Neural progenitor cell (in vitro differentiated cells): ENCODE data around the gene GATAD2A. TPM values are rescaled to one million over a fixed set of nuclear protein-coding genes. Genes with fewer than 3 reads are reported as not detected.

ENCODE experiments used
- DNase-seq: peaks from one replicate; pipeline ENCODE4 v3.0.0-alpha.2; 2016; ENCODE audit warnings: low spot score
- H2AFZ ChIP-seq: fragments of 200-600 bp; sonication (generic); replicated peaks from 2 replicates; pipeline ENCODE4 v1.6.1; 2016; ENCODE audit warnings: antibody characterized with exemption
- H3F3A ChIP-seq: fragments of 200-600 bp; sonication (generic); 2 replicates; pipeline ENCODE4 v1.6.1; 2016; ENCODE audit warnings: antibody characterized with exemption, low read depth
- H3K27ac ChIP-seq: fragments of 200-600 bp; sonication (generic); 2 replicates; pipeline ENCODE4 v1.5.1; 2016; ENCODE audit warnings: mild to moderate bottlenecking
- H3K27me3 ChIP-seq: fragments of 200-600 bp; sonication (generic); 2 replicates; pipeline ENCODE4 v1.6.1; 2016; ENCODE audit warnings: mild to moderate bottlenecking, moderate library complexity
- H3K36me3 ChIP-seq: fragments of 200-600 bp; sonication (generic); 2 replicates; pipeline ENCODE4 v1.5.1; 2016
- H3K4me1 ChIP-seq: fragments of 200-600 bp; sonication (generic); 2 replicates; pipeline ENCODE4 v1.6.1; 2016; ENCODE audit warnings: mixed run types
- H3K4me2 ChIP-seq: fragments of 200-600 bp; sonication (generic); 2 replicates; pipeline ENCODE4 v1.6.1; 2016
- H3K4me3 ChIP-seq: fragments of 200-600 bp; sonication (generic); 2 replicates; pipeline ENCODE4 v1.5.1; 2016
- H3K79me2 ChIP-seq: fragments of 200-600 bp; sonication (generic); 2 replicates; pipeline ENCODE4 v1.6.1; 2016; ENCODE audit warnings: low read depth
- H3K9ac ChIP-seq: fragments of 200-600 bp; sonication (generic); 2 replicates; pipeline ENCODE4 v1.6.1; 2016
- H3K9me3 ChIP-seq: fragments of 200-600 bp; sonication (generic); 2 replicates; pipeline ENCODE4 v1.5.1; 2016; ENCODE audit warnings: low read depth
- H4K20me1 ChIP-seq: fragments of 200-600 bp; sonication (generic); 2 replicates; pipeline ENCODE4 v1.6.1; 2016; ENCODE audit warnings: low read depth
- H3K27ac Mint-ChIP-seq: 3 replicates; pipeline ENCODE4 v1.8.0; 2021; ENCODE audit warnings: mixed read lengths
- H3K27me3 Mint-ChIP-seq: 2 replicates; pipeline ENCODE4 v1.8.0; 2022; ENCODE audit warnings: low read depth, mild to moderate bottlenecking, inconsistent platforms, moderate library complexity, mixed read lengths; ENCODE audit not compliant: insufficient read depth
- H3K36me3 Mint-ChIP-seq: 3 replicates; pipeline ENCODE4 v1.8.0; 2021; ENCODE audit warnings: mixed read lengths
- H3K4me1 Mint-ChIP-seq: 3 replicates; pipeline ENCODE4 v1.8.0; 2021; ENCODE audit warnings: mixed read lengths
- H3K4me3 Mint-ChIP-seq: 3 replicates; pipeline ENCODE4 v1.8.0; 2021; ENCODE audit warnings: mild to moderate bottlenecking, moderate library complexity, mixed read lengths
- H3K9me3 Mint-ChIP-seq: 3 replicates; pipeline ENCODE4 v1.8.0; 2020; ENCODE audit warnings: mixed read lengths
- EZH2 ChIP-seq: fragments of 200-600 bp; sonication (generic); IDR thresholded peaks from 2 replicates; pipeline ENCODE4 v1.6.1; 2017; ENCODE audit warnings: antibody characterized with exemption, mild to moderate bottlenecking, moderate library complexity
- EZH2phosphoT487 ChIP-seq: fragments of 200-600 bp; sonication (generic); IDR thresholded peaks from 2 replicates; pipeline ENCODE4 v1.6.1; 2017; ENCODE audit warnings: antibody characterized with exemption
- total RNA-seq: library from RNA; depleted of rRNA; stranded (reverse); fragments of >200 nt; gene quantifications from 2 replicates; pipeline ENCODE4 v1.2.3, GENCODE V29; 2015; ENCODE audit warnings: low replicate concordance
- TF ChIP-seq, protein P1 (sequence below): fragments of 200-600 bp; sonication (generic); IDR thresholded peaks from 2 replicates; pipeline ENCODE4 v1.5.1; 2017; ENCODE audit warnings: antibody characterized with exemption, mild to moderate bottlenecking

The GATAD2A gene
- total RNA-seq, 1 donor from 2014 or later: 37.9 TPM

DNA sequence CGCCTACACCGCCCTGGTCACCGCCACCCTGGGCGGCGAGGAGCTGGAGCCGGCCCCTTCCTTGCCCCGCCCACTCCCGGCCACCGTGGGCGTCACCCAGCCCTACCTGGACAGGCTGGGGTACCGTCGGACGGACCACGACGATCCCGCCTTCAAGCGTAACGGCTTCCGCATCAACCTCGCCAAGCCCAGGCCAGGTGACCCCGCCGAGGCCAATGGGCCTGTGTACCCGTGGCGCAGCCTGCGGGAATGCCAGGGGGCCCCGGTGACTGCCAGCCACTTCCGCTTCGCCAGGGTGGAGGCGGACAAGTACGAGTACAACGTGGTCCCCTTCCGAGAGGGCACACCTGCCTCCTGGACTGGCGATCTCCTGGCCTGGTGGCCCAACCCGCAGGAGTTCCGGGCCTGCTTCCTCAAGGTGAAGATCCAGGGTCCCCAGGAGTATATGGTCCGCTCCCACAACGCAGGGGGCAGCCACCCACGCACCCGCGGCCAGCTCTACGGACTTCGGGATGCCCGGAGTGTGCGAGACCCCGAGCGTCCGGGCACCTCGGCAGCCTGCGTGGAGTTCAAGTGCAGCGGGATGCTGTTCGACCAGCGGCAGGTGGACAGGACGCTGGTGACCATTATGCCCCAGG is 139.6 kb downstream of the GATAD2A start:
- no peak for DNase-seq

DNA sequence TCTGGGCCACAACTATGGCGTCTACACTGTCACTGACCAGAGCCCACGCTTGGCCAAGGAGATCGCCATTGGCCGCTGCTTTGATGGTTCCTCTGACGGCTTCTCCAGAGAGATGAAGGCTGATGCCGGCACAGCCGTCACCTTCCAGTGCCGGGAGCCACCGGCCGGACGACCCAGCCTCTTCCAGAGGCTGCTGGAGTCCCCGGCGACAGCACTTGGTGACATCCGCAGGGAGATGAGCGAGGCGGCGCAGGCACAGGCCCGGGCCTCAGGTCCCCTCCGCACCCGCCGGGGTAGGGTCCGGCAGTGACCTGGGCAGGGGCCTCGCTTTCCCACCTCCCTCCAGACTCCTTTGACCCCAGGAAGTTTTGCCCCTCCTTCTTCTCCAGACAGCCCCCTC is 140.2 kb downstream of the GATAD2A start:
- Histone ChIP-seq H3K27me3 (peaks cover 13% of the 10 kb centered on the region), H3K9ac (no peak overlapping the region), H3F3A (no peaks in the 10 kb centered on the region), H3K4me3 (no peak overlapping the region), H2AFZ (no peak overlapping the region), H3K36me3 (no peaks in the 10 kb centered on the region), H4K20me1 (no peaks in the 10 kb centered on the region), H3K9me3 (no peaks in the 10 kb centered on the region), H3K4me1 (no peaks in the 10 kb centered on the region), H3K27ac (no peak overlapping the region), H3K79me2 (no peaks in the 10 kb centered on the region), H3K4me2 (no peak overlapping the region)
- TF ChIP-seq, protein P1, sequence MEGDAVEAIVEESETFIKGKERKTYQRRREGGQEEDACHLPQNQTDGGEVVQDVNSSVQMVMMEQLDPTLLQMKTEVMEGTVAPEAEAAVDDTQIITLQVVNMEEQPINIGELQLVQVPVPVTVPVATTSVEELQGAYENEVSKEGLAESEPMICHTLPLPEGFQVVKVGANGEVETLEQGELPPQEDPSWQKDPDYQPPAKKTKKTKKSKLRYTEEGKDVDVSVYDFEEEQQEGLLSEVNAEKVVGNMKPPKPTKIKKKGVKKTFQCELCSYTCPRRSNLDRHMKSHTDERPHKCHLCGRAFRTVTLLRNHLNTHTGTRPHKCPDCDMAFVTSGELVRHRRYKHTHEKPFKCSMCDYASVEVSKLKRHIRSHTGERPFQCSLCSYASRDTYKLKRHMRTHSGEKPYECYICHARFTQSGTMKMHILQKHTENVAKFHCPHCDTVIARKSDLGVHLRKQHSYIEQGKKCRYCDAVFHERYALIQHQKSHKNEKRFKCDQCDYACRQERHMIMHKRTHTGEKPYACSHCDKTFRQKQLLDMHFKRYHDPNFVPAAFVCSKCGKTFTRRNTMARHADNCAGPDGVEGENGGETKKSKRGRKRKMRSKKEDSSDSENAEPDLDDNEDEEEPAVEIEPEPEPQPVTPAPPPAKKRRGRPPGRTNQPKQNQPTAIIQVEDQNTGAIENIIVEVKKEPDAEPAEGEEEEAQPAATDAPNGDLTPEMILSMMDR: no peak
- TF ChIP-seq EZH2: no peak
- no peak for TF ChIP-seq EZH2phosphoT487
- Mint-ChIP-seq H3K27ac (no peak overlapping the region), H3K4me1 (peaks cover 4% of the 10 kb centered on the region), H3K27me3 (peaks cover 9% of the 10 kb centered on the region), H3K4me3 (no peak overlapping the region), H3K36me3 (no peaks in the 10 kb centered on the region), H3K9me3 (no peaks in the 10 kb centered on the region)
- DNase-seq: no peak

More for the DNA sequence above, 139.6 kb downstream of the GATAD2A start:
- Histone ChIP-seq H3K4me3 (no peak overlapping the region), H3F3A (no peaks in the 10 kb centered on the region), H3K4me1 (no peaks in the 10 kb centered on the region), H3K4me2 (no peak overlapping the region), H3K27me3 (peaks cover 20% of the 10 kb centered on the region), H3K9ac (no peak overlapping the region), H3K27ac (no peak overlapping the region), H3K79me2 (no peaks in the 10 kb centered on the region), H2AFZ (no peak overlapping the region), H4K20me1 (no peaks in the 10 kb centered on the region), H3K9me3 (no peaks in the 10 kb centered on the region), H3K36me3 (no peaks in the 10 kb centered on the region)
- Mint-ChIP-seq H3K4me3 (no peak overlapping the region), H3K27me3 (peaks cover 9% of the 10 kb centered on the region), H3K27ac (no peak overlapping the region), H3K9me3 (no peaks in the 10 kb centered on the region), H3K36me3 (no peaks in the 10 kb centered on the region), H3K4me1 (peaks cover 3% of the 10 kb centered on the region)
- TF ChIP-seq EZH2 (no peak), EZH2phosphoT487 (no peak)
- TF ChIP-seq, protein P1: no peak

DNA sequence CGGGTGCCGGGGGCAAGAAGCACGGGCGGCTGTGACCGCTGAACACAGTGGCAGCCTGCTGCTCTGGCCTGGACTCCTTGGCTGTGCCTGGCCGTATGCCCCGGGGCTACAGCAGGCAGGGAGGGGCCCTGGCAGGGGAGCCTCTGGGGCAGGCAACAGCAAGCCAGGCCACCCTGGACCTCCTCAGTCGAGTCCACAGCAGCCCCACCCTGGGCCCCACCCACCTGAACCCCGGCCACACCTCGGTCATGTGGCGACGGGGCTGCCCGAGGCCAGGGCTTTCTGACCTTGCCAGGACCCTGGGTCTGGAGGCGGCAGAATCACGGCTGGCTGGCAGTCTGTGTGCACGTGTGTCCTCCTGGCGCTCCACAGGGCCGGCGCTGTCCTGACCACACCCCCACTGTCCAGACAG is 141.3 kb downstream of the GATAD2A start:
- Histone ChIP-seq H3F3A (peaks cover 5% of the 10 kb centered on the region), H3K27me3 (peaks cover 3% of the 10 kb centered on the region), H3K36me3 (no peaks in the 10 kb centered on the region), H3K79me2 (no peaks in the 10 kb centered on the region), H3K27ac (no peak overlapping the region), H2AFZ (no peak overlapping the region), H3K4me1 (no peaks in the 10 kb centered on the region), H3K4me3 (no peak overlapping the region), H3K9ac (no peak overlapping the region), H4K20me1 (no peaks in the 10 kb centered on the region), H3K4me2 (no peak overlapping the region), H3K9me3 (no peaks in the 10 kb centered on the region)
- H3K4me1 Mint-ChIP-seq: peaks cover 4% of the 10 kb centered on the region
- peaks cover 9% of the 10 kb centered on the region for H3K27me3 Mint-ChIP-seq
- H3K4me3 Mint-ChIP-seq: no peak overlapping the region
- H3K9me3 Mint-ChIP-seq: no peaks in the 10 kb centered on the region
- H3K27ac Mint-ChIP-seq: no peak overlapping the region
- H3K36me3 Mint-ChIP-seq: no peaks in the 10 kb centered on the region
- no peak for DNase-seq
- TF ChIP-seq EZH2: no peak
- no peak for TF ChIP-seq EZH2phosphoT487
- TF ChIP-seq, protein P1: no peak
